Lung (tissue), 12 donors: ENCODE data around the gene THSD7A. TPM values are rescaled to one million over a fixed set of nuclear protein-coding genes. Genes with fewer than 3 reads are reported as not detected.

Experiments
- ATAC-seq: fragments of 200-7000 bp; cut with Tn5 transposase; one replicate; pipeline ENCODE4 v1.9.1; 2020; ENCODE audit warnings: moderate number of reproducible peaks; ENCODE audit not compliant: insufficient read depth, low FRiP score
- DNase-seq, 3 donors: peaks; one replicate each; pipeline ENCODE4 v3.0.0-alpha.2; 2013 to 2017
- H3K27ac ChIP-seq, 2 donors: one replicate each; pipeline ENCODE4 v1.5.1; 2013; ENCODE audit warnings: mild to moderate bottlenecking in 2 of 2, moderate library complexity in 2 of 2, control low read depth in 1 of 2, inconsistent platforms in 1 of 2, low read depth in 1 of 2, low read length in 1 of 2
- H3K27me3 ChIP-seq, 3 donors: one replicate each; pipeline ENCODE4 v1.5.1; 2013; ENCODE audit warnings: low read length in 2 of 3; ENCODE audit not compliant: control insufficient read depth in 3 of 3, insufficient read depth in 3 of 3
- H3K36me3 ChIP-seq, 4 donors: one replicate each; pipeline ENCODE4 v1.5.1; 2013; ENCODE audit warnings: low read length in 4 of 4, mild to moderate bottlenecking in 1 of 4, moderate library complexity in 1 of 4; ENCODE audit not compliant: control insufficient read depth in 4 of 4, insufficient read depth in 4 of 4
- H3K4me1 ChIP-seq, 5 donors: one replicate each; pipeline ENCODE4 v1.5.1; 2013; ENCODE audit warnings: low read length in 5 of 5, mild to moderate bottlenecking in 2 of 5, moderate library complexity in 1 of 5; ENCODE audit not compliant: control insufficient read depth in 5 of 5, insufficient read depth in 5 of 5
- H3K4me3 ChIP-seq: one replicate; pipeline ENCODE4 v1.5.1; 2013; ENCODE audit warnings: mild to moderate bottlenecking, control low read depth, moderate library complexity
- H3K9ac ChIP-seq, 2 donors: one replicate each; pipeline ENCODE4 v1.5.1; 2013; ENCODE audit warnings: low read length in 2 of 2, control low read depth in 1 of 2; ENCODE audit not compliant: insufficient read depth in 1 of 2
- H3K9me3 ChIP-seq, 4 donors: one replicate each; pipeline ENCODE4 v1.5.1; 2013; ENCODE audit warnings: low read length in 3 of 4, mild to moderate bottlenecking in 1 of 4, moderate library complexity in 1 of 4; ENCODE audit not compliant: control insufficient read depth in 4 of 4, insufficient read depth in 3 of 4
- CTCF ChIP-seq: IDR thresholded peaks from 2 replicates; pipeline ENCODE4 v1.5.1; 2012; ENCODE audit warnings: mild to moderate bottlenecking; ENCODE audit errors: control extremely low read depth, extremely low read depth
- WGBS, 2 donors: extraction: QIAGEN DNeasy Blood & Tissue Kit; methylation state at CpG; one replicate each; pipeline ENCODE4 v1.1.7; 2013; 5-methylcytosine and 5-hydroxymethylcytosine counted together
- polyA plus RNA-seq, 2 donors: library from polyadenylated mRNA; stranded (reverse); fragments of 200-250 nt; gene quantifications; one replicate each; pipeline ENCODE4 v1.2.1, GENCODE V29; 2013
- total RNA-seq, 2 donors: library from RNA; depleted of rRNA in 1 of 2; stranded (reverse); fragments of >200 nt in 1 of 2; gene quantifications; one replicate each; pipeline ENCODE4 v1.2.1, GENCODE V29; 2014 to 2021
- donor health status: control.
- donor health status: control.
- donor health status: Bipolar disorder and iron deficiency.
- donor health status: healthy.
- donor health status: DM: yes; HTN: yes; CAD: no.

The THSD7A gene
- total and polyA plus RNA-seq, 4 donors, result 0.53 to 12.1 (median 4.5) TPM

GRCh38 chr7:11675163-11675562 lies 156.8 kb downstream of the THSD7A start:
- H3K4me3 ChIP-seq, result no peak overlapping the region
- WGBS, 2 donors, result 95 to 97% methylated on average over 5 of the region's 5 CpGs
- peaks cover 0 to 6% (median 1%) of the 10 kb centered on the region in 4 donors for H3K9me3 ChIP-seq
- H3K36me3 ChIP-seq, result no peaks in the 10 kb centered on the region
- ATAC-seq (no peak), DNase-seq (no peak)
- H3K27ac ChIP-seq, result no peak overlapping the region
- H3K4me1 ChIP-seq, result no peaks in the 10 kb centered on the region
- TF ChIP-seq CTCF, result no peak
- H3K9ac ChIP-seq, result no peak overlapping the region
- H3K27me3 ChIP-seq, result no peaks in the 10 kb centered on the region

DNA sequence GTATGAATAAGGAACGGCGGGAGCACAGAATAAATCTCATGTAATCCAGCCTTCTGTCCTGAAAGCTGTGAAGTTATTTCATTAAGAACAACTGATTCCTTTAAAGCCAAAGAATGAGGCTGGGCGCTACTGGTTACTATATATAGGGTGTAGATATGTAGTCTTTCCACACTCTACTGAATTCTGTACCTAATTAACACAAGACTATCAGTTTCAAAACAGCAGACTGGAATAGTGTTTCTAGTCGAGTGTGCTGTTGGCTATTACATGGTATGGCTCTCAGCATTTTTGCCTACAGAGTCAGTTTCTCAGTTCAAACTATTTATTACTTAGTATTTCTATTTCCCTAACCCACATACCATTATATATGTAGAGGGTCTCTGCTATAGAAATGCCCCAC lies 163.3 kb downstream of the THSD7A start:
- peaks cover 0 to 3% (median 0%) of the 10 kb centered on the region in 5 donors for H3K4me1 ChIP-seq
- no peak overlapping the region for H3K4me3 ChIP-seq
- no peak overlapping the region for H3K9ac ChIP-seq
- no peak for ATAC-seq
- no peaks in the 10 kb centered on the region for H3K27me3 ChIP-seq
- no peak overlapping the region for H3K27ac ChIP-seq
- TF ChIP-seq CTCF, result no peak
- no peak for DNase-seq
- H3K9me3 ChIP-seq, result peaks cover 0 to 6% (median 0%) of the 10 kb centered on the region in 4 donors
- WGBS, 2 donors, result 74 to 81% methylated on average over 4 of the region's 4 CpGs
- no peaks in the 10 kb centered on the region for H3K36me3 ChIP-seq

GRCh38 chr7:11667810-11668185 lies 164.2 kb downstream of the THSD7A start:
- peak in 2 of 3 donors; percentile 20 to 47 for DNase-seq
- peaks cover 0 to 3% (median 0%) of the 10 kb centered on the region in 5 donors for H3K4me1 ChIP-seq
- H3K27ac ChIP-seq, result no peak overlapping the region
- WGBS, 2 donors, result 61 to 87% methylated on average over 2 of the region's 2 CpGs
- H3K9me3 ChIP-seq, result no peaks in the 10 kb centered on the region
- ATAC-seq, result peak; percentile 66
- no peaks in the 10 kb centered on the region for H3K27me3 ChIP-seq
- no peak overlapping the region for H3K4me3 ChIP-seq
- TF ChIP-seq CTCF, result no peak
- H3K9ac ChIP-seq, result no peak overlapping the region
- H3K36me3 ChIP-seq, result no peaks in the 10 kb centered on the region
